Chondrocyte (in vitro differentiated cells): ENCODE results near the gene C14orf93. TPM values are rescaled to one million over a fixed set of nuclear protein-coding genes. Genes with fewer than 3 reads are reported as not detected.

Source experiments
- DNase-seq: peaks from one replicate; pipeline ENCODE4 v3.0.0; 2021; ENCODE audit warnings: mixed read lengths, low spot score
- H3K27ac Mint-ChIP-seq: one replicate; pipeline ENCODE4 v1.8.0; 2021; ENCODE audit warnings: mild to moderate bottlenecking, moderate library complexity, mixed read lengths; ENCODE audit not compliant: unreplicated experiment
- H3K27me3 Mint-ChIP-seq: 2 replicates; pipeline ENCODE4 v1.8.0; 2021; ENCODE audit warnings: low read depth, mixed read lengths
- H3K36me3 Mint-ChIP-seq: 2 replicates; pipeline ENCODE4 v1.8.0; 2021; ENCODE audit warnings: low read depth, mixed read lengths
- H3K4me1 Mint-ChIP-seq: 2 replicates; pipeline ENCODE4 v1.8.0; 2021; ENCODE audit warnings: low read depth, mild to moderate bottlenecking, mixed read lengths
- H3K4me3 Mint-ChIP-seq: one replicate; pipeline ENCODE4 v1.8.0; 2021; ENCODE audit warnings: mild to moderate bottlenecking, moderate library complexity, mixed read lengths; ENCODE audit not compliant: unreplicated experiment
- H3K9me3 Mint-ChIP-seq: 2 replicates; pipeline ENCODE4 v1.8.0; 2021; ENCODE audit warnings: low read depth, mixed read lengths
- total RNA-seq: library from RNA; stranded (reverse); gene quantifications from 3 replicates; pipeline ENCODE4 v1.2.1, GENCODE V29; 2021
- TF ChIP-seq, protein P1 (sequence below): fragments of 200-600 bp; sonication (generic); IDR thresholded peaks from 2 replicates; pipeline ENCODE4 v1.5.0; 2021; ENCODE audit warnings: antibody characterized with exemption, mild to moderate bottlenecking, moderate library complexity

C14orf93 gene
- total RNA-seq, 1 donor from 2014 or later: 6.0 TPM

DNA sequence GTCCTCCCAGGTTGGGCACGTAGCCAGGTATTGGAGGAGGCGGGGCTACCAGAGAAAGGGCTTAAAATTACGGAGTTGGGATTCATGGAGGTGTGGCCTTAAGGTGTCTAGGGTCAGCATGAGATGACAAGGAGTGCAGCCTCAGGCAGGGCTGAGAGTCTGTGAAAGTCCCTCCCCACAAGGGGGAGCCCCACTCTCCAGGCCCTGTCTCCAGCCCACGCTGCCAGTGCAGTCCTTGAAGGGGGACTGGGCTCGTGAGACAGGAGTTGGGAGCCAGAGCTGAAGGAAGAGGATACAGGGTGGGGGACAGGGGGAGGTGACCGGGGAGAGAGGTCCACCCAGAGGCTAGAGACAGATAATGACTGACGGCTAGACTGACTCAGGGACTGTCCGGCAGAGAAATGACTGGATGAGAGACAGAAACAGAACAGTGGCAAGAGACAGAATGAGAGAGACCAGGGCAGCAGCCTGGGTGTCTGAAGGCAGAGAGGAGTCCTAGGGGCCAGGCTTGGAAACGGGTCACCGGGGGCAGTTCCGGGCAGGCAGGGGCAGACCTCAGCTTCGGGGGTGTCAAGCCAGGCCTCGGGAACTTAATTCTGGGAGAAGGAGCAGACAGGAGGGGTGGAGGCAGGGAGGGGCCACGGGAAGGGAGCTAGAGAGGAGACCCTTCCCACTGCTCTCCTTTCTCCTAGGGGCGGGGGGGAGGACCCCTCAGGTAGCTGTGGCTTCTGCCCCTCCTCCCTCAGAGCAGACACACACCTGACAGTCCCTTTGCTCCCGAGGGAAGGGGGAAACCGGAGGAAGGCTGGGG is 46.4 kb upstream of the C14orf93 start:
- no peaks in the 10 kb centered on the region for H3K27me3 Mint-ChIP-seq
- H3K9me3 Mint-ChIP-seq: no peaks in the 10 kb centered on the region
- H3K4me1 Mint-ChIP-seq: peaks cover 23% of the 10 kb centered on the region
- DNase-seq: no peak
- H3K4me3 Mint-ChIP-seq: peak overlapping the region; percentile 73
- TF ChIP-seq, protein P1, sequence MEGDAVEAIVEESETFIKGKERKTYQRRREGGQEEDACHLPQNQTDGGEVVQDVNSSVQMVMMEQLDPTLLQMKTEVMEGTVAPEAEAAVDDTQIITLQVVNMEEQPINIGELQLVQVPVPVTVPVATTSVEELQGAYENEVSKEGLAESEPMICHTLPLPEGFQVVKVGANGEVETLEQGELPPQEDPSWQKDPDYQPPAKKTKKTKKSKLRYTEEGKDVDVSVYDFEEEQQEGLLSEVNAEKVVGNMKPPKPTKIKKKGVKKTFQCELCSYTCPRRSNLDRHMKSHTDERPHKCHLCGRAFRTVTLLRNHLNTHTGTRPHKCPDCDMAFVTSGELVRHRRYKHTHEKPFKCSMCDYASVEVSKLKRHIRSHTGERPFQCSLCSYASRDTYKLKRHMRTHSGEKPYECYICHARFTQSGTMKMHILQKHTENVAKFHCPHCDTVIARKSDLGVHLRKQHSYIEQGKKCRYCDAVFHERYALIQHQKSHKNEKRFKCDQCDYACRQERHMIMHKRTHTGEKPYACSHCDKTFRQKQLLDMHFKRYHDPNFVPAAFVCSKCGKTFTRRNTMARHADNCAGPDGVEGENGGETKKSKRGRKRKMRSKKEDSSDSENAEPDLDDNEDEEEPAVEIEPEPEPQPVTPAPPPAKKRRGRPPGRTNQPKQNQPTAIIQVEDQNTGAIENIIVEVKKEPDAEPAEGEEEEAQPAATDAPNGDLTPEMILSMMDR: peak; percentile 85
- peaks cover 12% of the 10 kb centered on the region for H3K36me3 Mint-ChIP-seq
- peak overlapping the region; percentile 83 for H3K27ac Mint-ChIP-seq

DNA sequence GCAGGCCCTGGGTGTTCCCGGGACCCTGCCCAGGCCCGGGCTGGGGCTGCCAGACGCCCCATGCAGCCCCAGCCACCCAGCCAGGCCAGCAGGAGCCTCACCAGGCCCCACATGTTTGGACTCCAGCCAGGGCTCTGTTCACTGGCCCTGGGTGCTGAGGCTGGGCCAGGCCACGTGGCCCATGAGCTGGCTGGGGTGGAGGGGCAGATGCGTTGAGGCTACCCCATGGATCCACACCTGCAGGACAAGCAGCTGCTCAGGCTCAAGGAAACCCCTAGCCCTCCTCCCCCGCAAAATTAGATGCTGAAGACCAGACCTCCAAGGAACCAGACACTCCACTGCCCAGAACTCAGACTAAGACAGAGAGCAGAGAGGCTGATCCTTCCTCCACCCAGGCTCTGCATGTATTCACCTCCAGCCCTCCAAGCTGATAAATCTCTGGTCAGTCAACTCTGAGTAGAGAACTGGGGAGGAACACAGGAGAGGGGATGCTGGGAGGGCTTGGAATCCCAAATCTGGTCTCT is 45.7 kb upstream of the C14orf93 start:
- no peak overlapping the region for H3K27ac Mint-ChIP-seq
- no peaks in the 10 kb centered on the region for H3K9me3 Mint-ChIP-seq
- H3K4me1 Mint-ChIP-seq: peaks cover 23% of the 10 kb centered on the region
- TF ChIP-seq, protein P1: no peak
- no peak for DNase-seq
- no peak overlapping the region for H3K4me3 Mint-ChIP-seq
- H3K36me3 Mint-ChIP-seq: peaks cover 6% of the 10 kb centered on the region
- no peaks in the 10 kb centered on the region for H3K27me3 Mint-ChIP-seq

DNA sequence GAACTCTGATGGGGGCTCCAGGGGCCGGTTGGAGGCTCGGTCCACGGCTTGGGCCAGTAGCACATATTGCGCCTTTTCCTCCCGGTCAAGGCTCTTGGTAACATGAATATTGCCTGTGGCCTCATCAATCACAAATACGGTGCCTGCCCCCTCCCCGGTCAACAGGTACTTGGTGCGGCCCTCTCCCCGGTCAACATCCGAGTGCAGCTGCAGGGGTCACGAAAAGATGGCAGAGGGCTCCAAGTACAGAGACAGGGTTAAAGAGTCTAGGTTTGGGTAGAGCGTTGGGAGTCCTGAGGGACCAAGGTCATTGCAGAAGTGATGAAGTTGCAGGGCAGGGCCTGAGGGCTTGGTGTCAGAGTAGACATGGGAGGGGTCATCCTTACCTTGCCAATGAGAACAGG is 45.2 kb upstream of the C14orf93 start:
- Mint-ChIP-seq H3K9me3 (no peaks in the 10 kb centered on the region), H3K36me3 (peaks cover 6% of the 10 kb centered on the region), H3K4me1 (peaks cover 23% of the 10 kb centered on the region), H3K4me3 (no peak overlapping the region), H3K27ac (no peak overlapping the region), H3K27me3 (no peaks in the 10 kb centered on the region)
- TF ChIP-seq, protein P1: no peak
- no peak for DNase-seq

DNA sequence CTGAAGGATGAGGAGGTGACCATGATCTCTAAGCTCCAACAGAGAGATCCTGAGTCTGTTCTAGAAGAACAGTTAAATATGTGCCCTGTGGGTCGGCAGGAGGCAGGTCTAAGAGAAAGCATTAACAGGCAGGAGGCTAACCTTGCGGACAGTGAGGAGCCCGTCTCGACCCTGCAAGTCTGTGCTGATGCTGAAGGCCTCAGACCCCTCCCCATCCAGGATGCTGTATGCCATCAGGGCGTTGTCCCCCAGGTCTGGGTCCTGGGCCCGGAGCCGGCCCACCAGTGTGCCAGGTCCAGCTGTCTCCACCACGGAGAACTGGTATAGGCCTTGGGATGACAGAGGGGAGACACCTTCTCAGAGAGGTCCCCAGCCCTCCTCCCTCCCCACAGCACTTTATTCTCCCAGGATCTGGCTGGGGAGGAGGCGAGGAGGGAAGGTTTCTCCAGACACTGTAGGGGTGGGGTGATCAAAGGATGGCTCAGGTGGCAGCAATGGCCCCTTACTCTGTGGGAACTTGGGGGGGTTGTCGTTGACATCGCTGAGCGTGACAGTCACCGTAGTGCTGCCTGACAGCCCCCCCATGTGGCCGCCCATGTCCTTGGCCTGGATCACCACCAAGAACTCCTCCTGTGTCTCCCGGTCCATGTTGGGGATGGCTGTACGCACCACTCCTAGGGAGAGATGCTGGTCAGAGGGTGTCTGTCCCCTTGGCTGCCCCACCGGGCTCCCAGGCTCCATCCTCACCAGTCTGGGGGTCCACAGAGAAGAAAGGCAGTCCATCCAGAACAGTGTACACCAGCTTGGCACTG is 44.3 kb upstream of the C14orf93 start:
- Mint-ChIP-seq H3K27ac (no peak overlapping the region), H3K4me1 (peaks cover 21% of the 10 kb centered on the region), H3K27me3 (no peaks in the 10 kb centered on the region), H3K9me3 (no peaks in the 10 kb centered on the region), H3K36me3 (peaks cover 3% of the 10 kb centered on the region), H3K4me3 (no peak overlapping the region)
- no peak for DNase-seq
- TF ChIP-seq, protein P1: peak; percentile 61

DNA sequence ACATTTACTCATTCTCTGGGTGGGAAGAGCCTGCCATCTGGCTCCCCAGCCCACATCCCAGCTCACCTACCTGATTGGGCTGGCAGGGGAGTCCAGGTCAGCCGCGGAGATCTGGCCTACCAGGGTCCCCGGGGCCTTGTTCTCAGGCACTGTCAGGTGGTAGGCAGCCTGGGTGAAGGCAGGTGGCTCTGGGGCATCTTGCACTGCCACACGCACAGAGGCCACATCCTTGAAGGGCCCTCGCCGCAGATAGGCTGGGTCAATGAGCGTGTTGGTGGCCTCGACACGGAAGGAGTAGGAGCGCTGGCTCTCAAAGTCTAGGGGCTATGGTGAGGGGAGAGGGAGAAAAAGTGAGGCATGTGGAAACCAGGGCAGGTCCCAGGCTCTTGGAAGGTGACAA is 43.5 kb upstream of the C14orf93 start:
- H3K9me3 Mint-ChIP-seq: no peaks in the 10 kb centered on the region

More for the DNA sequence above, 43.5 kb upstream of the C14orf93 start:
- no peak overlapping the region for H3K4me3 Mint-ChIP-seq
- peaks cover 20% of the 10 kb centered on the region for H3K4me1 Mint-ChIP-seq
- H3K27me3 Mint-ChIP-seq: no peaks in the 10 kb centered on the region
- H3K36me3 Mint-ChIP-seq: no peaks in the 10 kb centered on the region
- DNase-seq: no peak
- H3K27ac Mint-ChIP-seq: no peak overlapping the region
- TF ChIP-seq, protein P1: no peak
